GM12878 (cell line): ENCODE data around the gene FAM50A. TPM values are rescaled to one million over a fixed set of nuclear protein-coding genes. Genes with fewer than 3 reads are reported as not detected.

Source experiments
- ATAC-seq: fragments of 200-7000 bp; cut with Tn5 transposase; 3 replicates; pipeline ENCODE4 v1.9.1; 2020; ENCODE audit warnings: mild to moderate bottlenecking, moderate library complexity
- BruUV-seq: library from RNA; stranded (reverse); fragments of 400-500 nt; replicated peaks from 2 replicates; lab custom pipeline; 2021; lab: Mats Ljungman, UMichigan
- CTCF ChIA-PET: fragments of 300-600 bp; sonication (Branson Sonifier 250); formaldehyde crosslinking; extraction: SDS; loops from one replicate; lab custom pipeline; 2021; ENCODE audit warnings: inconsistent platforms; lab: Yijun Ruan, JAX
- POLR2A ChIA-PET: fragments of 350-600 bp; formaldehyde crosslinking; extraction: SDS; loops from one replicate; lab custom pipeline; 2021; ENCODE audit warnings: inconsistent platforms; lab: Charles Lee
- RAD21 ChIA-PET: fragments of 300-600 bp; sonication (Branson Sonifier 250); formaldehyde crosslinking; loops from one replicate; lab custom pipeline; 2023; ENCODE audit warnings: antibody characterized with exemption; ENCODE audit not compliant: unreplicated experiment; lab: Charles Lee
- SMC1A ChIA-PET: fragments of 300-600 bp; sonication (Branson Sonifier 250); formaldehyde crosslinking; loops from one replicate; lab custom pipeline; 2023; ENCODE audit not compliant: unreplicated experiment, uncharacterized antibody; lab: Charles Lee
- DNase-seq: peaks from one replicate; pipeline ENCODE4 v3.0.0-alpha.2; 2011; ENCODE audit warnings: low read depth, low spot score
- FAIRE-seq: peaks from 3 replicates; lab custom pipeline; 2011; peaks lifted over from hg19 to GRCh38; lab: Jason Lieb, UNC
- H2AFZ ChIP-seq: 2 replicates; pipeline ENCODE4 v1.6.0; 2011; ENCODE audit warnings: low read depth, low read length, control low read depth; ENCODE audit not compliant: control insufficient read depth
- H3K27ac ChIP-seq: 2 replicates; pipeline ENCODE4 v1.5.1; 2011; ENCODE audit warnings: control low read depth; ENCODE audit not compliant: control insufficient read depth, insufficient read depth
- H3K27me3 ChIP-seq, 2 experiments: replicated peaks in 1 of 2; 2 replicates each; pipeline versions ENCODE4 v1.6.0 to v1.6.1; 2011; ENCODE audit warnings: low read length in 1 of 2; ENCODE audit not compliant: control insufficient read depth in 2 of 2, insufficient read depth in 2 of 2
- H3K36me3 ChIP-seq, 2 experiments: 2 replicates each; pipeline ENCODE4 v1.5.1; 2011; ENCODE audit warnings: low read length in 1 of 2; ENCODE audit not compliant: control insufficient read depth in 2 of 2, insufficient read depth in 2 of 2
- H3K4me1 ChIP-seq: 2 replicates; pipeline ENCODE4 v1.6.1; 2011; ENCODE audit warnings: mild to moderate bottlenecking, low read length, moderate library complexity, mixed read lengths; ENCODE audit not compliant: control insufficient read depth, insufficient read depth
- H3K4me2 ChIP-seq: 2 replicates; pipeline ENCODE4 v1.6.0; 2011; ENCODE audit warnings: control low read depth; ENCODE audit not compliant: control insufficient read depth, insufficient read depth
- H3K4me3 ChIP-seq: fragments of 200-600 bp; sonication (generic); 2 replicates; pipeline ENCODE4 v1.5.1; 2016
- H3K79me2 ChIP-seq: 2 replicates; pipeline ENCODE4 v1.6.0; 2011; ENCODE audit warnings: low read length; ENCODE audit not compliant: control insufficient read depth, insufficient read depth
- H3K9ac ChIP-seq: 2 replicates; pipeline ENCODE4 v1.8.0; 2011; ENCODE audit warnings: low read length, control low read depth, mixed read lengths; ENCODE audit not compliant: control insufficient read depth, insufficient read depth
- H3K9me3 ChIP-seq: replicated peaks from 3 replicates; pipeline ENCODE4 v1.5.1; 2011; ENCODE audit warnings: mild to moderate bottlenecking, low read length; ENCODE audit not compliant: control insufficient read depth, insufficient read depth
- H4K20me1 ChIP-seq: 2 replicates; pipeline ENCODE4 v1.6.0; 2011; ENCODE audit not compliant: control insufficient read depth, insufficient read depth
- ASH2L ChIP-seq: fragments of 300-600, 200-600 bp; sonication (generic); IDR thresholded peaks from 2 replicates; pipeline ENCODE4 v1.6.1; 2017; ENCODE audit warnings: low read depth, mild to moderate bottlenecking, borderline replicate concordance
- BHLHE40 ChIP-seq, 2 experiments: fragments of 450-650 bp in 1 of 2; IDR thresholded peaks; 2 replicates each; pipeline ENCODE4 v1.6.1; 2011 to 2017; ENCODE audit warnings: low read depth in 2 of 2, borderline replicate concordance in 1 of 2, improper control_type of control experiment in 1 of 2, low read length in 1 of 2, mild to moderate bottlenecking in 1 of 2
- DPF2 ChIP-seq: fragments of 450-650 bp; IDR thresholded peaks from 2 replicates; pipeline ENCODE4 v1.6.1; 2017; ENCODE audit warnings: mild to moderate bottlenecking
- IRF5 ChIP-seq: fragments of 450-650 bp; IDR thresholded peaks from 2 replicates; pipeline ENCODE4 v1.6.1; 2017; ENCODE audit warnings: borderline replicate concordance
- JUNB ChIP-seq: IDR thresholded peaks from 2 replicates; pipeline ENCODE4 v1.6.1; 2016; ENCODE audit warnings: antibody characterized with exemption, mild to moderate bottlenecking
- KDM1A ChIP-seq: fragments of 200-600 bp; sonication (generic); IDR thresholded peaks from 2 replicates; pipeline ENCODE4 v1.6.1; 2016; ENCODE audit warnings: borderline replicate concordance
- MAX ChIP-seq: IDR thresholded peaks from 2 replicates; pipeline ENCODE4 v1.6.1; 2012; ENCODE audit warnings: low read depth, low read length, improper control_type of control experiment
- RAD21 ChIP-seq: IDR thresholded peaks from 2 replicates; pipeline ENCODE4 v1.6.1; 2011; ENCODE audit warnings: mild to moderate bottlenecking, low read depth, low read length, moderate library complexity; ENCODE audit not compliant: insufficient read depth
- RELB ChIP-seq: fragments of 450-650 bp; IDR thresholded peaks from 2 replicates; pipeline ENCODE4 v1.6.1; 2017; ENCODE audit warnings: low read depth, mild to moderate bottlenecking, moderate library complexity
- SMAD5 ChIP-seq: IDR thresholded peaks from 2 replicates; pipeline ENCODE4 v1.6.1; 2016; ENCODE audit warnings: antibody characterized with exemption, low read depth
- STAT1 ChIP-seq: fragments of 450-650 bp; conservative IDR thresholded peaks from 2 replicates; pipeline ENCODE4 v1.6.1; 2014; ENCODE audit warnings: antibody characterized with exemption, mild to moderate bottlenecking
- SUZ12 ChIP-seq: fragments of 200-600 bp; sonication (generic); IDR thresholded peaks from one replicate; pipeline ENCODE4 v1.6.1; 2018; ENCODE audit warnings: antibody characterized with exemption, mild to moderate bottlenecking; ENCODE audit not compliant: unreplicated experiment
- YBX1 ChIP-seq: fragments of 450-650 bp; IDR thresholded peaks from 2 replicates; pipeline ENCODE4 v1.6.1; 2016; ENCODE audit warnings: antibody characterized with exemption
- ZNF274 ChIP-seq: IDR thresholded peaks from one replicate; pipeline ENCODE4 v1.8.0; 2011; ENCODE audit not compliant: insufficient read length, insufficient read depth
- WGBS: methylation state at CpG from one replicate; pipeline ENCODE4 v1.1.6; 2016; ENCODE audit warnings: low lambda C conversion rate; ENCODE audit not compliant: insufficient replicate concordance, insufficient coverage; ENCODE audit errors: missing lambda C conversion rate; 5-methylcytosine and 5-hydroxymethylcytosine counted together
- in situ Hi-C: fragments of 300-500 bp; cut with MboI; formaldehyde crosslinking; loops from 9 replicates; pipeline ENCODE4 v1.14.3; 2018; ENCODE audit warnings: mixed read lengths
- intact Hi-C: fragments of 100-400 bp; cut with micrococcal nuclease; formaldehyde crosslinking; loops from one replicate; pipeline ENCODE4 v1.14.2; 2022; ENCODE audit not compliant: unreplicated experiment
- polyA plus RNA-seq, 11 experiments: library from polyadenylated mRNA; depleted of rRNA in 4 of 11; unstranded in 6 of 11; stranded (reverse) in 5 of 11; fragments of >200 nt; fragmentation: Nextera tagmentation in 4 of 11; fragmentation: Illumina TruSeq in 1 of 11; extraction: Ambion mirVana in 4 of 11; extraction: Trizol in 1 of 11; gene quantifications; 1 replicate in 1 of 11; 2 replicates in 10 of 11; pipeline versions ENCODE4 v1.2.1 to v1.2.3, GENCODE V29; 2011 to 2016; ENCODE audit warnings: inconsistent platforms in 2 of 11, missing spikeins in 2 of 11, low read depth in 1 of 11
- total RNA-seq, 4 experiments: library from RNA; depleted of rRNA in 3 of 4; stranded (reverse); fragments of >200 nt in 3 of 4; fragmentation: Illumina TruSeq in 1 of 4; extraction: Trizol in 1 of 4; gene quantifications; 2 replicates each; pipeline versions ENCODE4 v1.2.1 to v1.2.3, GENCODE V29; 2013 to 2021

Gene FAM50A
- total and polyA plus RNA-seq, 10 of the 15 experiments (the other 5 are each of a cell fraction or from before 2014, with no cell fraction given) = 4.2 to 46.7 (median 34.6) TPM

GRCh38 chrX:154462396-154462795 is 18.5 kb downstream of the FAM50A start:
- no TSS peak for BruUV-seq
- ChIA-PET POLR2A (no interaction called here), RAD21 (no interaction called here), SMC1A (no interaction called here), CTCF (interaction anchor here (0.6 kb wide), 1 partner anchor 14 kb away, joined by 3 read pairs; no protein-coding TSS in a partner anchor)
- Histone ChIP-seq H3K36me3 (peaks cover 0 to 2% of the 10 kb centered on the region in 2 experiments; a peak in 2 of 4 replicates), H2AFZ (no peak overlapping the region), H4K20me1 (no peaks in the 10 kb centered on the region), H3K4me1 (no peaks in the 10 kb centered on the region), H3K4me2 (no peak overlapping the region), H3K27me3 (no peaks in the 10 kb centered on the region), H3K79me2 (peaks cover 9% of the 10 kb centered on the region), H3K27ac (no peak overlapping the region), H3K9ac (no peak overlapping the region), H3K4me3 (no peak overlapping the region), H3K9me3 (no peaks in the 10 kb centered on the region; the same call in 2 of the 3 replicates)
- TF ChIP-seq STAT1 = no peak
- no peak for TF ChIP-seq KDM1A
- TF ChIP-seq SMAD5 = no peak
- no peak for TF ChIP-seq ZNF274
- no peak for TF ChIP-seq SUZ12
- no peak for TF ChIP-seq YBX1
- TF ChIP-seq RAD21 = no peak
- TF ChIP-seq BHLHE40 (IDR thresholded peaks at IDR 0.05; ENCODE audit: borderline replicate concordance in 1 of 2, low read depth in 2 of 2, low read length in 1 of 2) = no peak
- no peak for TF ChIP-seq RELB
- TF ChIP-seq ASH2L = no peak
- no peak for TF ChIP-seq MAX
- no peak for TF ChIP-seq JUNB
- no peak for TF ChIP-seq IRF5
- no peak for TF ChIP-seq DPF2
- 55% methylated on average over 8 of the region's 8 CpGs for WGBS
- in situ Hi-C loops = no loop called here
- intact Hi-C loops = no loop called here
- FAIRE-seq (no peak), ATAC-seq (no peak), DNase-seq (no peak)
